Cardiac muscle cell (in vitro differentiated cells and primary cell): ENCODE data around the gene EPHA4. TPM values are rescaled to one million over a fixed set of nuclear protein-coding genes. Genes with fewer than 3 reads are reported as not detected.

Experiments
- DNase-seq, 2 donors: peaks; one replicate each; pipeline versions ENCODE4 v3.0.0 to v3.0.0-alpha.2; 2010 to 2017; ENCODE audit warnings: low read depth in 1 of 2, low spot score in 1 of 2
- H3K27ac ChIP-seq: fragments of 200-600 bp; sonication (generic); 2 replicates; pipeline ENCODE4 v1.5.1; 2016
- H3K27me3 ChIP-seq: fragments of 200-600 bp; sonication (generic); 2 replicates; pipeline ENCODE4 v1.6.0; 2016; ENCODE audit warnings: control low read depth
- H3K36me3 ChIP-seq: fragments of 200-600 bp; sonication (generic); 2 replicates; pipeline ENCODE4 v1.5.1; 2016; ENCODE audit warnings: control low read depth
- H3K4me1 ChIP-seq: fragments of 200-600 bp; sonication (generic); 2 replicates; pipeline ENCODE4 v1.8.1; 2017; ENCODE audit warnings: low read depth, mild to moderate bottlenecking, mixed run types
- H3K4me3 ChIP-seq: fragments of 200-600 bp; sonication (generic); 2 replicates; pipeline ENCODE4 v1.5.1; 2016; ENCODE audit warnings: mild to moderate bottlenecking
- H3K9me3 ChIP-seq: fragments of 200-600 bp; sonication (generic); 2 replicates; pipeline ENCODE4 v1.5.1; 2017; ENCODE audit warnings: low read depth, mild to moderate bottlenecking, control low read depth
- CTCF ChIP-seq: IDR thresholded peaks from 2 replicates; pipeline ENCODE4 v1.5.1; 2012; ENCODE audit warnings: low read depth, mild to moderate bottlenecking, low read length
- polyA plus RNA-seq: library from polyadenylated mRNA; unstranded; fragments of >200 nt; fragmentation: Nextera tagmentation; extraction: Ambion mirVana; gene quantifications from 2 replicates; pipeline ENCODE4 v1.2.1, GENCODE V29; 2016
- total RNA-seq: library from RNA; depleted of rRNA; stranded (reverse); fragments of >200 nt; gene quantifications from 2 replicates; pipeline ENCODE4 v1.2.3, GENCODE V29; 2016

Gene EPHA4
- total and polyA plus RNA-seq, 2 experiments from 2014 or later, result 21.2 to 70.2 TPM

DNA sequence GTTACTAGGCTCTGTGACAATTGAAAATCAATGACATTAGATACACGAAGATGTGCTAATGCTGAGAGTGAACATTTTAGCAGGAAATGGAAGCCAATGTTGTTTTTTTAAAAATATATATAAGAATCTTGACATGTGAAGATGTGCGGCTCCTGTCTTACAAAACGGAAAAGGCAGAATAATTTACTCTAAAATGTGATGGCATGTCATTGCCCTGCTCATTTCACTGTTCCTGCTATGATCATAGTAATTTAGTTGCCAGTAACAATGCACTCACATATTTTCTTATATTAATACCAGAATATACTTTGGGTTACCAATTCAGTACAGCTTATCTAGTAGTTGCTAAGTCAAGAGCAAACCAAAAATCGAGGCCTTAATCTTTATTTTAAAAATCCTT lies 10.3 kb downstream of the EPHA4 start:
- Histone ChIP-seq H3K27me3 (no peaks in the 10 kb centered on the region), H3K36me3 (no peaks in the 10 kb centered on the region), H3K4me1 (peaks cover 10% of the 10 kb centered on the region), H3K4me3 (no peak overlapping the region), H3K27ac (no peak overlapping the region), H3K9me3 (no peaks in the 10 kb centered on the region)
- no peak for TF ChIP-seq CTCF
- DNase-seq, result no peak

DNA sequence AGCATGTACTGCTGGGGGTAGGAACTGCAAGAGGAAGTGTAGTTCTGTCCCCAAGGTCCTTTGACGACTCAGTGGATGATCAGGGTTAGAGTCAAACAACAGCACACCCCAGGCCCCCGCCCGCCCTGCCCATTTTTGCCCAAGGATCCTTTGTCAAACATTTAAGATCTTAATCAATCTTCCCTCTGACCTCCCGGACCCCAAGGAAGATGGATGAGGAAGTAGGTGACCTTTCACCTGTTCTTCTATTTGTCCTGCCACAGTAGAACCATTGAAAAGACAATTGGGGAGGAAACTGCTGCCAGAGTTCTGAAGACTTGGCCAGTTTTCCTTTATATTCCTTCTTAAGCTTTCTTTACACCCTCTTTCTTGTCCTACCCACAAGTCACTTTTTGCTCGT lies 12.1 kb downstream of the EPHA4 start:
- H3K9me3 ChIP-seq, result no peaks in the 10 kb centered on the region
- no peak overlapping the region for H3K27ac ChIP-seq
- no peak for DNase-seq
- TF ChIP-seq CTCF, result no peak
- no peaks in the 10 kb centered on the region for H3K27me3 ChIP-seq
- H3K36me3 ChIP-seq, result no peaks in the 10 kb centered on the region
- peaks cover 6% of the 10 kb centered on the region for H3K4me1 ChIP-seq
- no peak overlapping the region for H3K4me3 ChIP-seq

GRCh38 chr2:221558107-221558506 lies 14.0 kb downstream of the EPHA4 start:
- H3K9me3 ChIP-seq, result no peaks in the 10 kb centered on the region
- no peak overlapping the region for H3K4me3 ChIP-seq
- H3K27me3 ChIP-seq, result no peaks in the 10 kb centered on the region
- no peak overlapping the region for H3K27ac ChIP-seq
- no peaks in the 10 kb centered on the region for H3K36me3 ChIP-seq
- DNase-seq, result no peak
- no peak for TF ChIP-seq CTCF
- H3K4me1 ChIP-seq, result peaks cover 24% of the 10 kb centered on the region

DNA sequence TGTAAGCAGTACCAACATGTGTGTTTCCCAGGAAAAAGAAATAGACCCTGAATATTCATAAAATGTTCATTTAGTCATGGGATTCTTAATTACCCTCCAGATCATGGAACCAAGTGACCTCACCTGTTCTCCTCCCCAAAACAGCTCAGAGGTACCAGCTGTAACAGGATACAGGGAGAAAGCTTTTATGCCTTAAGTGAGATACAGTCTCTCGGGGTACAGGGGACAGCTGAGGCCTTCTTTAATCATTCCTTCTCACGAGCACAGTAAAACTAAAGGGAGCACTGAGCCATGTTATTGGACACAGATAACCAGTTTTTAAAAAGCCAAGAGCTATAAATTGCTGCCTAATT lies 16.6 kb downstream of the EPHA4 start:
- H3K4me3 ChIP-seq, result no peak overlapping the region
- H3K9me3 ChIP-seq, result no peaks in the 10 kb centered on the region
- no peak overlapping the region for H3K27ac ChIP-seq

DNA sequence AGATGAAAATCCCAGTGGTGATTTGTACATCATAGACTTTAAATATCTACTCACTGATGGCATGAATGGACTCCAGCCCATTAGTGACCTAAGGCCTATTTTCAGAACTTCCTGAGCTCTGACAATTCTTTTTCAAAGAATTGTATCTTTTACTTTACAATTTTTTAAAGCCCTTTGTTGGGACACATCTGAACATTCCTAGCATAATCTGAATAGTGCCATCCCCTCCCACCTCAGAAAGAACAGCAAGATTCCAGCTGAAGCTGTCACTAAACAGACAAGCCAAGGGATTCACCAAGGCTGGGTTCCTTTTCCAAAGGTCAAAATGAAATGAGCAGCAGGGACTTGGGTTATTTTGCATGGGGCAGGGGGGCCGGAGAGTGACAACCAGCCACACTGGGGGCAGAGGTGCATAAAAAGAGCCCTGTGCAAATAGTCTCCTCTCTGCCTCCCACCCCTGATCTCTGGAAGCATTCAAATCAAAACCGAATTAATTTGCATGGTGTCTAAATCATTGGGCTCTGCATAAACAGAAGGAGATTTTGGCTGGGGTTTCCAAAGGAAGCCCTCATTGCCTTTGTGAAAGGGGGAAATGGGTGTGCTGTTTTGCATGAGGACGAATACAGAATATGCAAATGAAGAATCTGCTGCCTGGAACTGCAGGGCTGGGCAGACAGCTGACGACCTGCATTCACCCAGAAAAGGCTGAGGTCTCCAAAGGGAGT lies 17.2 kb downstream of the EPHA4 start:
- no peak for TF ChIP-seq CTCF
- DNase-seq, result peak in 1 of 2 donors; percentile 37

More for the DNA sequence above, 16.6 kb downstream of the EPHA4 start:
- Histone ChIP-seq H3K4me1 (peaks cover 41% of the 10 kb centered on the region), H3K36me3 (no peaks in the 10 kb centered on the region), H3K27me3 (no peaks in the 10 kb centered on the region)
- no peak for TF ChIP-seq CTCF
- no peak for DNase-seq

More for the DNA sequence above, 17.2 kb downstream of the EPHA4 start:
- Histone ChIP-seq H3K36me3 (no peaks in the 10 kb centered on the region), H3K27me3 (no peaks in the 10 kb centered on the region), H3K27ac (no peak overlapping the region), H3K4me1 (peaks cover 41% of the 10 kb centered on the region), H3K4me3 (no peak overlapping the region), H3K9me3 (no peaks in the 10 kb centered on the region)
